Measurements from ENCODE around the gene FGB. TPM values are rescaled to one million over a fixed set of nuclear protein-coding genes. Genes with fewer than 3 reads are reported as not detected.

FGB gene
- total RNA-seq, 1 donor from 2014 or later: 0.31 TPM

- TF ChIP-seq CTCF (IDR thresholded peaks at IDR 0.05; ENCODE audit: unreplicated experiment): no peak
- no peak overlapping the region for H3K4me3 Mint-ChIP-seq
- H3K27me3 Mint-ChIP-seq (ENCODE audit: low read depth): peaks cover 14% of the 10 kb centered on the region
- no peaks in the 10 kb centered on the region for H3K36me3 Mint-ChIP-seq
- H3K9me3 Mint-ChIP-seq: no peaks in the 10 kb centered on the region
- no peak overlapping the region for H3K27ac Mint-ChIP-seq
- H3K4me1 Mint-ChIP-seq: peaks cover 7% of the 10 kb centered on the region
- DNase-seq (ENCODE audit: low spot score in 2 of 2, unreplicated experiment in 2 of 2): no peak
These were observed 14.5 kb downstream of the FGB start for GRCh38 chr4:154577324-154577723.

GRCh38 chr4:154578919-154579318, 16.1 kb downstream of the FGB start:
- no peak for DNase-seq (ENCODE audit: low spot score in 2 of 2, unreplicated experiment in 2 of 2)
- Mint-ChIP-seq H3K4me3 (no peak overlapping the region), H3K27ac (no peak overlapping the region), H3K36me3 (no peaks in the 10 kb centered on the region), H3K27me3 (ENCODE audit: low read depth) (peaks cover 20% of the 10 kb centered on the region), H3K4me1 (peaks cover 7% of the 10 kb centered on the region), H3K9me3 (no peaks in the 10 kb centered on the region)
- no peak for TF ChIP-seq CTCF (IDR thresholded peaks at IDR 0.05; ENCODE audit: unreplicated experiment)

DNA sequence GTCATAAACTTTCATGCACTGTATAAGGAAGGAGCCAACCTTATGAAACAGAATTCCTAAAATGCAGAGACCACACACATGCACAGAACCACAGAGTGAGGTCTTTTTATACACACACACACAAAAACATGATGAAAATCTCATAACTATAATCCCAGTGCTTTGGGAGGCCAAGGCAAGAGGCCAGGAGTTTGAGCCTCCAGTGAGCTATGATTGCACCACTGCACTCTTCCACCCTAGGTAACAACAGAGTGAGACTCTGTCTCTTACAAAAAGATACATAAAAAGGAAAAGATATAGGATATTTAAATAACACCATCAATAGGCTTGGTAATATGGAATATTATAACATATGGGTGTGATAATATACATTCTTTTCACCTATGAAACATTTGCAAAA, 17.1 kb downstream of the FGB start:
- Mint-ChIP-seq H3K9me3 (no peaks in the 10 kb centered on the region), H3K27me3 (ENCODE audit: low read depth) (peaks cover 27% of the 10 kb centered on the region), H3K4me1 (peaks cover 7% of the 10 kb centered on the region), H3K4me3 (no peak overlapping the region), H3K27ac (no peak overlapping the region), H3K36me3 (no peaks in the 10 kb centered on the region)
- TF ChIP-seq CTCF (IDR thresholded peaks at IDR 0.05; ENCODE audit: unreplicated experiment): no peak
- DNase-seq (ENCODE audit: low spot score in 2 of 2, unreplicated experiment in 2 of 2): no peak

- Mint-ChIP-seq H3K36me3 (no peaks in the 10 kb centered on the region), H3K9me3 (peaks cover 3% of the 10 kb centered on the region)
- TF ChIP-seq CTCF (IDR thresholded peaks at IDR 0.05; ENCODE audit: unreplicated experiment): no peak
These were observed 19.9 kb downstream of the FGB start for GRCh38 chr4:154582723-154583122.

DNA sequence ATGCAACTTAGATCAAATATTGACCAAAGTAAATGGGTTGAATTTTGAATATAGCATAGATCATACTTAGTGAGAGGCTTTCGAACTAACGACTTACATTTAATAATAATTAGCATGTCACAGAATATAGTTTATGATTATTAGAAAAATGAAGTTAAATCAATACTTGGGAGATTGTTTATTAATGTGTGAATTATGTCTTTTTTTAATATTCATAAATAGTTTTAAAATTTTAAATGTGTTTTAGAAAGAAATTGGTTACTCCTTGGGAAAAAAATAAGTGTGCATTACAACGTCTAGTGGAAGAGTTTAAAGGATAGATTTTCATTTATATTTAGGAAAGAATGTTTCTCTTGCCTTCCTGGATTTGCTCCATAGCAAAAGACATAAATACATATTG, 20.4 kb downstream of the FGB start:
- Mint-ChIP-seq H3K4me1 (no peaks in the 10 kb centered on the region), H3K27ac (no peak overlapping the region), H3K9me3 (peaks cover 3% of the 10 kb centered on the region), H3K4me3 (no peak overlapping the region), H3K36me3 (no peaks in the 10 kb centered on the region), H3K27me3 (ENCODE audit: low read depth) (peaks cover 39% of the 10 kb centered on the region)
- DNase-seq (ENCODE audit: low spot score in 2 of 2, unreplicated experiment in 2 of 2): no peak
- no peak for TF ChIP-seq CTCF (IDR thresholded peaks at IDR 0.05; ENCODE audit: unreplicated experiment)

More at GRCh38 chr4:154582723-154583122, 19.9 kb downstream of the FGB start:
- Mint-ChIP-seq H3K4me3 (no peak overlapping the region), H3K27ac (no peak overlapping the region), H3K4me1 (peaks cover under 1% of the 10 kb centered on the region), H3K27me3 (ENCODE audit: low read depth) (peaks cover 34% of the 10 kb centered on the region)
- DNase-seq (ENCODE audit: low spot score in 2 of 2, unreplicated experiment in 2 of 2): no peak

DNA sequence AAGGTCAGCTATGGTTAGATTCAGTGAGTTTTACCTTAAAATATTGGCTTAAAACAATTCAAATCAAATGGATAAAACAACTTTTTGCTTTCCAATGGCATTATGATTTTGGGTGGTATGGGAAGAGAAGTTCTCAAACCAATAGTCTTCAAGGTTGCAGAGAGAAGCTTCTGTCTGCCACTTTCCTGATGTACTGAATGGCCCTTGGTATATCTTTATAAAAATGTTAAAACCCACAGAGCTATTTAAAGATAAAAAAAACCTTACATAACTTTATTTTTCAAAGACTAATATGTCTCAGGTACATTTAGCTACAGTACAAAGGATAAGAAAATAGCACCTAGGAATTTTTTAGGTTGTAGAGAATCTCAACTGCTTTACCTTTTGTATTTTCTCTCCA, 20.9 kb downstream of the FGB start:
- H3K27me3 Mint-ChIP-seq (ENCODE audit: low read depth): peaks cover 41% of the 10 kb centered on the region
- TF ChIP-seq CTCF (IDR thresholded peaks at IDR 0.05; ENCODE audit: unreplicated experiment): no peak
- H3K36me3 Mint-ChIP-seq: no peaks in the 10 kb centered on the region
- H3K4me3 Mint-ChIP-seq: no peak overlapping the region
- H3K9me3 Mint-ChIP-seq: peaks cover 3% of the 10 kb centered on the region
- no peak overlapping the region for H3K27ac Mint-ChIP-seq
- H3K4me1 Mint-ChIP-seq: no peaks in the 10 kb centered on the region
- DNase-seq (ENCODE audit: low spot score in 2 of 2, unreplicated experiment in 2 of 2): no peak
